Measurements from ENCODE around the gene TIGD3.

TIGD3 gene

GRCh38 chr11:65334696-65335295 is 19.8 kb upstream of the TIGD3 start:
- Mint-ChIP-seq H3K9me3 (no peaks in the 10 kb centered on the region), H3K4me3 (peak overlapping the region; percentile 91), H3K27ac (peak overlapping the region; percentile 79), H3K27me3 (peaks cover 4% of the 10 kb centered on the region), H3K4me1 (peaks cover 37% of the 10 kb centered on the region), H3K36me3 (peaks cover 21% of the 10 kb centered on the region)
- no peak for DNase-seq
- CTCF ChIA-PET, result interaction anchor here (0.9 to 8.7 kb wide), 3 partner anchors 11 to 134 kb away, joined by 3 to 125 read pairs (median 3); partner anchors contain the start of gene CDC42EP2

- CTCF ChIA-PET, result interaction anchor here (1.5 kb wide), 1 partner anchor 9 kb away, joined by 6 read pairs; no protein-coding TSS in a partner anchor
- Mint-ChIP-seq H3K4me3 (no peak overlapping the region), H3K9me3 (no peaks in the 10 kb centered on the region), H3K27me3 (no peaks in the 10 kb centered on the region), H3K36me3 (peaks cover 44% of the 10 kb centered on the region), H3K27ac (no peak overlapping the region), H3K4me1 (peaks cover 31% of the 10 kb centered on the region)
- DNase-seq, result no peak
Measured at GRCh38 chr11:65338676-65339075, 15.9 kb upstream of the TIGD3 start.

GRCh38 chr11:65340226-65340625 is 14.3 kb upstream of the TIGD3 start:
- H3K27me3 Mint-ChIP-seq, result no peaks in the 10 kb centered on the region
- no peaks in the 10 kb centered on the region for H3K9me3 Mint-ChIP-seq
- CTCF ChIA-PET, result no interaction called here
- no peak for DNase-seq
- peaks cover 21% of the 10 kb centered on the region for H3K4me1 Mint-ChIP-seq
- no peak overlapping the region for H3K4me3 Mint-ChIP-seq
- peaks cover 55% of the 10 kb centered on the region for H3K36me3 Mint-ChIP-seq
- H3K27ac Mint-ChIP-seq, result no peak overlapping the region

GRCh38 chr11:65341856-65342255 is 12.7 kb upstream of the TIGD3 start:
- H3K4me3 Mint-ChIP-seq, result no peak overlapping the region
- H3K27ac Mint-ChIP-seq, result no peak overlapping the region
- DNase-seq, result no peak
- CTCF ChIA-PET, result interaction anchor here (1.8 to 5.0 kb wide), 2 partner anchors 10 to 12 kb away, joined by 6 to 15 read pairs; no protein-coding TSS in a partner anchor
- peaks cover 14% of the 10 kb centered on the region for H3K4me1 Mint-ChIP-seq
- H3K9me3 Mint-ChIP-seq, result no peaks in the 10 kb centered on the region
- no peaks in the 10 kb centered on the region for H3K27me3 Mint-ChIP-seq
- peaks cover 62% of the 10 kb centered on the region for H3K36me3 Mint-ChIP-seq

- Mint-ChIP-seq H3K4me3 (no peak overlapping the region), H3K4me1 (peaks cover 15% of the 10 kb centered on the region), H3K27ac (peak overlapping the region; percentile 55), H3K27me3 (peaks cover 14% of the 10 kb centered on the region), H3K36me3 (peaks cover 24% of the 10 kb centered on the region), H3K9me3 (no peaks in the 10 kb centered on the region)
- no peak for DNase-seq
- CTCF ChIA-PET, result interaction anchor here (1.1 to 2.4 kb wide), 4 partner anchors 10 to 75 kb away, joined by 3 to 7 read pairs (median 5); partner anchors contain the start of gene CDC42EP2
Measured at GRCh38 chr11:65351511-65351910, 3.0 kb upstream of the TIGD3 start.

- DNase-seq, result no peak
- Mint-ChIP-seq H3K27me3 (peaks cover 27% of the 10 kb centered on the region), H3K9me3 (no peaks in the 10 kb centered on the region), H3K27ac (no peak overlapping the region), H3K36me3 (peaks cover 21% of the 10 kb centered on the region), H3K4me1 (peaks cover 15% of the 10 kb centered on the region), H3K4me3 (no peak overlapping the region)
- CTCF ChIA-PET, result interaction anchor here (0.8 to 2.4 kb wide), 7 partner anchors 11 to 79 kb away, joined by 3 to 7 read pairs (median 4); partner anchors contain the start of gene CDC42EP2
Measured at GRCh38 chr11:65352783-65353182, 1.8 kb upstream of the TIGD3 start.

GRCh38 chr11:65353376-65353775 is 1.2 kb upstream of the TIGD3 start:
- Mint-ChIP-seq H3K4me1 (peaks cover 15% of the 10 kb centered on the region), H3K9me3 (no peaks in the 10 kb centered on the region), H3K27ac (no peak overlapping the region), H3K4me3 (peak overlapping the region; percentile 67), H3K36me3 (peaks cover 21% of the 10 kb centered on the region), H3K27me3 (peaks cover 32% of the 10 kb centered on the region)
- CTCF ChIA-PET, result interaction anchor here (1.0 to 2.4 kb wide), 6 partner anchors 11 to 80 kb away, joined by 3 to 7 read pairs (median 4); partner anchors contain the start of gene CDC42EP2
- DNase-seq, result no peak

GRCh38 chr11:65353900-65354264 is 669 bp upstream of the TIGD3 start:
- DNase-seq, result no peak

GRCh38 chr11:65355013-65355775 is 643 bp downstream of the TIGD3 start:
- CTCF ChIA-PET, result no interaction called here
- Mint-ChIP-seq H3K27ac (peak overlapping the region; percentile 12), H3K9me3 (no peaks in the 10 kb centered on the region), H3K36me3 (peaks cover 11% of the 10 kb centered on the region), H3K4me3 (peak overlapping the region; percentile 88), H3K27me3 (peaks cover 32% of the 10 kb centered on the region), H3K4me1 (peaks cover 15% of the 10 kb centered on the region)
- peak; percentile 82 for DNase-seq

More at GRCh38 chr11:65353900-65354264, 669 bp upstream of the TIGD3 start:
- peak overlapping the region; percentile 67 for H3K4me3 Mint-ChIP-seq
- H3K36me3 Mint-ChIP-seq, result peaks cover 18% of the 10 kb centered on the region
- no peak overlapping the region for H3K27ac Mint-ChIP-seq
- peaks cover 15% of the 10 kb centered on the region for H3K4me1 Mint-ChIP-seq
- CTCF ChIA-PET, result interaction anchor here (0.8 to 1.1 kb wide), 2 partner anchors 24 to 28 kb away, joined by 3 read pairs; no protein-coding TSS in a partner anchor
- H3K9me3 Mint-ChIP-seq, result no peaks in the 10 kb centered on the region
- peaks cover 32% of the 10 kb centered on the region for H3K27me3 Mint-ChIP-seq

GRCh38 chr11:65355776-65356393 is 1.3 kb downstream of the TIGD3 start:
- H3K4me3 Mint-ChIP-seq, result peak overlapping the region; percentile 88
- CTCF ChIA-PET, result no interaction called here
- DNase-seq, result no peak
- peaks cover 15% of the 10 kb centered on the region for H3K4me1 Mint-ChIP-seq
- H3K36me3 Mint-ChIP-seq, result peaks cover 11% of the 10 kb centered on the region
- no peaks in the 10 kb centered on the region for H3K9me3 Mint-ChIP-seq
- peaks cover 32% of the 10 kb centered on the region for H3K27me3 Mint-ChIP-seq
- H3K27ac Mint-ChIP-seq, result peak overlapping the region; percentile 11

- Mint-ChIP-seq H3K4me1 (peaks cover 15% of the 10 kb centered on the region), H3K27me3 (peaks cover 32% of the 10 kb centered on the region), H3K27ac (no peak overlapping the region), H3K4me3 (peak overlapping the region; percentile 36), H3K36me3 (peaks cover 11% of the 10 kb centered on the region), H3K9me3 (no peaks in the 10 kb centered on the region)
- no peak for DNase-seq
- CTCF ChIA-PET, result no interaction called here
Measured at GRCh38 chr11:65356394-65356972, 1.9 kb downstream of the TIGD3 start.

GRCh38 chr11:65357856-65358356 is 3.4 kb downstream of the TIGD3 start:
- Mint-ChIP-seq H3K27me3 (peaks cover 32% of the 10 kb centered on the region), H3K9me3 (no peaks in the 10 kb centered on the region), H3K36me3 (peaks cover under 1% of the 10 kb centered on the region), H3K4me3 (no peak overlapping the region), H3K27ac (no peak overlapping the region), H3K4me1 (peaks cover 22% of the 10 kb centered on the region)
- DNase-seq, result no peak
- CTCF ChIA-PET, result interaction anchor here (1.1 to 1.6 kb wide), 2 partner anchors 9 to 13 kb away, joined by 3 read pairs; no protein-coding TSS in a partner anchor

- Mint-ChIP-seq H3K9me3 (no peaks in the 10 kb centered on the region), H3K4me3 (no peak overlapping the region), H3K27ac (no peak overlapping the region), H3K4me1 (peaks cover 11% of the 10 kb centered on the region), H3K27me3 (peaks cover 17% of the 10 kb centered on the region), H3K36me3 (no peaks in the 10 kb centered on the region)
- CTCF ChIA-PET, result interaction anchor here (0.9 kb wide), 1 partner anchor 33 kb away, joined by 3 read pairs; no protein-coding TSS in a partner anchor
- no peak for DNase-seq
Measured at GRCh38 chr11:65362320-65362931, 7.9 kb downstream of the TIGD3 start.
